ENCODE measurements around the gene CAPN12. TPM values are rescaled to one million over a fixed set of nuclear protein-coding genes. Genes with fewer than 3 reads are reported as not detected.

Gene CAPN12
- total RNA-seq, 1 experiment from 2014 or later: 58.5 TPM

DNA sequence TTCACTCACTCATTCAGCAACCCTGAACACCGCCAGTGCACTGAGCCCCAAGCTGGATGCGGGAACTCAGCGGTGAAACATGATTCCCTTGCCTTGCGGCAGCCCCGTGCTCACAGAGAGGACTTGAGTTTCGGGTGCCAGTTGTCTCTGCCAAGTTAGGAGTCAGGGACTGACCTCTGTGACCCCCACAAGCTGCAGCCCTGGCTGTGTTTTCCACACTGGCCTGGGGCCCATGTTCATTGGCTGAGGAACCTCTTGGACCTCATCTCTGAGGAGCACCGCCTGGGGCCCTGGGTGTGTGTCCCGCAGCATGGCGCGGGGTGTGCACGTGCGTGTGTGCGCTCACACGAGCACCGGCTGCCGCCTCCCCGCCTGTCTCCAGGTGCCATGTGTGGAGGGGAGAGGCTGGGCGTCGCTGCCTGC, 31.0 kb downstream of the CAPN12 start:
- Histone ChIP-seq H3K4me1 (ENCODE audit: control insufficient read depth, insufficient read depth, low read length) (peaks cover 76% of the 10 kb centered on the region), H3K4me3 (ENCODE audit: low read depth in 2 of 2, low read length in 2 of 2) (no peak overlapping the region), H3K27ac (ENCODE audit: low read length) (peak overlapping the region; percentile 68), H3K36me3 (ENCODE audit: control insufficient read depth, insufficient read depth, low read length) (peaks cover 87% of the 10 kb centered on the region), H3K9me3 (ENCODE audit: control insufficient read depth, insufficient read depth, low read depth, low read length) (no peaks in the 10 kb centered on the region), H3K27me3 (ENCODE audit: control insufficient read depth, insufficient read depth, low read length) (no peaks in the 10 kb centered on the region)
- ATAC-seq: no peak
- DNase-seq (ENCODE audit: low read depth, low spot score): no peak
- CTCF ChIA-PET: interaction anchor here (0.9 kb wide), 1 partner anchor 125 kb away, joined by 3 read pairs; no protein-coding TSS in a partner anchor
- BruUV-seq (replicated peaks): no TSS peak
- TF ChIP-seq, protein P1, sequence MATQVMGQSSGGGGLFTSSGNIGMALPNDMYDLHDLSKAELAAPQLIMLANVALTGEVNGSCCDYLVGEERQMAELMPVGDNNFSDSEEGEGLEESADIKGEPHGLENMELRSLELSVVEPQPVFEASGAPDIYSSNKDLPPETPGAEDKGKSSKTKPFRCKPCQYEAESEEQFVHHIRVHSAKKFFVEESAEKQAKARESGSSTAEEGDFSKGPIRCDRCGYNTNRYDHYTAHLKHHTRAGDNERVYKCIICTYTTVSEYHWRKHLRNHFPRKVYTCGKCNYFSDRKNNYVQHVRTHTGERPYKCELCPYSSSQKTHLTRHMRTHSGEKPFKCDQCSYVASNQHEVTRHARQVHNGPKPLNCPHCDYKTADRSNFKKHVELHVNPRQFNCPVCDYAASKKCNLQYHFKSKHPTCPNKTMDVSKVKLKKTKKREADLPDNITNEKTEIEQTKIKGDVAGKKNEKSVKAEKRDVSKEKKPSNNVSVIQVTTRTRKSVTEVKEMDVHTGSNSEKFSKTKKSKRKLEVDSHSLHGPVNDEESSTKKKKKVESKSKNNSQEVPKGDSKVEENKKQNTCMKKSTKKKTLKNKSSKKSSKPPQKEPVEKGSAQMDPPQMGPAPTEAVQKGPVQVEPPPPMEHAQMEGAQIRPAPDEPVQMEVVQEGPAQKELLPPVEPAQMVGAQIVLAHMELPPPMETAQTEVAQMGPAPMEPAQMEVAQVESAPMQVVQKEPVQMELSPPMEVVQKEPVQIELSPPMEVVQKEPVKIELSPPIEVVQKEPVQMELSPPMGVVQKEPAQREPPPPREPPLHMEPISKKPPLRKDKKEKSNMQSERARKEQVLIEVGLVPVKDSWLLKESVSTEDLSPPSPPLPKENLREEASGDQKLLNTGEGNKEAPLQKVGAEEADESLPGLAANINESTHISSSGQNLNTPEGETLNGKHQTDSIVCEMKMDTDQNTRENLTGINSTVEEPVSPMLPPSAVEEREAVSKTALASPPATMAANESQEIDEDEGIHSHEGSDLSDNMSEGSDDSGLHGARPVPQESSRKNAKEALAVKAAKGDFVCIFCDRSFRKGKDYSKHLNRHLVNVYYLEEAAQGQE (IDR thresholded peaks at IDR 0.05; ENCODE audit: insufficient read depth in 1 of 2, low read depth in 2 of 2, low read length in 1 of 2): no peak
- TF ChIP-seq, protein P2, sequence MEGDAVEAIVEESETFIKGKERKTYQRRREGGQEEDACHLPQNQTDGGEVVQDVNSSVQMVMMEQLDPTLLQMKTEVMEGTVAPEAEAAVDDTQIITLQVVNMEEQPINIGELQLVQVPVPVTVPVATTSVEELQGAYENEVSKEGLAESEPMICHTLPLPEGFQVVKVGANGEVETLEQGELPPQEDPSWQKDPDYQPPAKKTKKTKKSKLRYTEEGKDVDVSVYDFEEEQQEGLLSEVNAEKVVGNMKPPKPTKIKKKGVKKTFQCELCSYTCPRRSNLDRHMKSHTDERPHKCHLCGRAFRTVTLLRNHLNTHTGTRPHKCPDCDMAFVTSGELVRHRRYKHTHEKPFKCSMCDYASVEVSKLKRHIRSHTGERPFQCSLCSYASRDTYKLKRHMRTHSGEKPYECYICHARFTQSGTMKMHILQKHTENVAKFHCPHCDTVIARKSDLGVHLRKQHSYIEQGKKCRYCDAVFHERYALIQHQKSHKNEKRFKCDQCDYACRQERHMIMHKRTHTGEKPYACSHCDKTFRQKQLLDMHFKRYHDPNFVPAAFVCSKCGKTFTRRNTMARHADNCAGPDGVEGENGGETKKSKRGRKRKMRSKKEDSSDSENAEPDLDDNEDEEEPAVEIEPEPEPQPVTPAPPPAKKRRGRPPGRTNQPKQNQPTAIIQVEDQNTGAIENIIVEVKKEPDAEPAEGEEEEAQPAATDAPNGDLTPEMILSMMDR (IDR thresholded peaks at IDR 0.05): no peak
- TF ChIP-seq SIN3A (IDR thresholded peaks at IDR 0.05; ENCODE audit: borderline replicate concordance, insufficient read depth, low read depth, low read length): no peak
- TF ChIP-seq TCF7L2 (IDR thresholded peaks at IDR 0.05; ENCODE audit: low read depth, low read length): no peak
- TF ChIP-seq POLR2AphosphoS5 (IDR thresholded peaks at IDR 0.05; ENCODE audit: low read depth, low read length): no peak
- intact Hi-C loops (cut with micrococcal nuclease; ENCODE audit: unreplicated experiment): no loop called here
- POLR2A ChIA-PET: interaction anchor here (0.6 kb wide), 1 partner anchor 145 kb away, joined by 5 read pairs; no protein-coding TSS in a partner anchor
- in situ Hi-C loops (cut with HindIII; ENCODE audit: low pct_unique_long_range_greater_than_20kb, low sequenced_read_pairs): no loop called here

DNA sequence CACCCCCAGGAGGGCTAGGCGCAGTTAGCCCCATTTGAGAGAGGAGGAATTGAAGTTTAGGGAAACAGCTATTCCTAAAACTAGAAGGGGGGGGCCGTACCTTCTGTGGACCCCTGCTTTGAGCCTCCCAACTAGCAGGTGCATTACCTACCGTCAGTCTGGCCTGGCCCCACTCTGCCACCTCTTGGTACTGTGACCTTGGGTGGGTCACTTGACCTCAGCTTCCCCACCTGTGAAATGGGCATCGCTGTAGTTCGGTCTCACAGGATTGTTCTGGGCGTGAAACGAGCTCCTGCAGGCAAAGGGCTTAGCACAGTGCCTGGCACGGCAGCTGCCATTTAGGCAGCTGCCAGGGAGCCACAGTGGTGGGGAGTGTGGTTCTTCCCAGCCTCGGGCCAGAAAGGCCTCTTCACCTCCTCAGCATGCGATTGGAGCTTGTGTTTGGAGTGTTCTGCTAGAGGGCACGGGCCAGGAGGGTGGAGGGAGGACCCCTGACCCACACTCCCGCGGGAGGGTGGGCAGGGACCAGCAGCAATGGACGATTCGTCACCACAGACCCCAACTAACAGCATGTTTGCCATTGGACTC, 32.0 kb downstream of the CAPN12 start:
- in situ Hi-C loops (cut with HindIII; ENCODE audit: low pct_unique_long_range_greater_than_20kb, low sequenced_read_pairs): no loop called here
- intact Hi-C loops (cut with micrococcal nuclease; ENCODE audit: unreplicated experiment): no loop called here
- Histone ChIP-seq H3K4me1 (ENCODE audit: control insufficient read depth, insufficient read depth, low read length) (peaks cover 77% of the 10 kb centered on the region), H3K27me3 (ENCODE audit: control insufficient read depth, insufficient read depth, low read length) (no peaks in the 10 kb centered on the region), H3K9me3 (ENCODE audit: control insufficient read depth, insufficient read depth, low read depth, low read length) (no peaks in the 10 kb centered on the region), H3K27ac (ENCODE audit: low read length) (peak overlapping the region; percentile 68), H3K36me3 (ENCODE audit: control insufficient read depth, insufficient read depth, low read length) (peaks cover 90% of the 10 kb centered on the region), H3K4me3 (ENCODE audit: low read depth in 2 of 2, low read length in 2 of 2) (no peak overlapping the region)
- POLR2A ChIA-PET: interaction anchor here (0.6 to 0.7 kb wide), 2 partner anchors 36 to 93 kb away, joined by 3 read pairs; partner anchors contain the start of gene EIF3K
- TF ChIP-seq TCF7L2 (IDR thresholded peaks at IDR 0.05; ENCODE audit: low read depth, low read length): 0 out of 2 replicates have a peak, but pooled peaks have one; percentile 6
- TF ChIP-seq, protein P2 (IDR thresholded peaks at IDR 0.05): no peak
- ATAC-seq: no peak
- no TSS peak for BruUV-seq (replicated peaks)
- CTCF ChIA-PET: interaction anchor here (0.7 to 1.5 kb wide), 2 partner anchors 11 to 32 kb away, joined by 4 read pairs; no protein-coding TSS in a partner anchor
- DNase-seq (ENCODE audit: low read depth, low spot score): no peak
